Heart left ventricle (tissue), 16 donors: ENCODE results near the gene GLYAT. TPM values are rescaled to one million over a fixed set of nuclear protein-coding genes. Genes with fewer than 3 reads are reported as not detected.

Experiments
- ATAC-seq, 4 donors: fragments of 200-7000 bp; cut with Tn5 transposase; one replicate each; pipeline ENCODE4 v1.9.1; 2020 to 2022; ENCODE audit warnings: moderate library complexity in 4 of 4, mild to moderate bottlenecking in 3 of 4, moderate number of reproducible peaks in 1 of 4
- DNase-seq, 5 donors: peaks; one replicate each; pipeline ENCODE4 v3.0.0-alpha.2; 2020
- H3K27ac ChIP-seq, 12 donors: fragments of 200-600 bp; sonication (generic) in 4 of 12; one replicate each; pipeline versions ENCODE4 v1.5.0 to v1.8.0; 2016 to 2022; ENCODE audit warnings: mild to moderate bottlenecking in 2 of 12
- H3K27me3 ChIP-seq, 9 donors: fragments of 200-600 bp; sonication (generic) in 2 of 9; one replicate each; pipeline versions ENCODE4 v1.5.1 to v1.8.0; 2016 to 2022; ENCODE audit warnings: mild to moderate bottlenecking in 3 of 9
- H3K36me3 ChIP-seq, 9 donors: fragments of 200-600 bp; sonication (generic) in 2 of 9; one replicate each; pipeline versions ENCODE4 v1.5.0 to v1.8.0; 2018 to 2022; ENCODE audit warnings: mild to moderate bottlenecking in 2 of 9
- H3K4me1 ChIP-seq, 12 donors: fragments of 200-600 bp; sonication (generic) in 4 of 12; one replicate each; pipeline versions ENCODE4 v1.5.0 to v1.8.0; 2016 to 2022; ENCODE audit warnings: mild to moderate bottlenecking in 3 of 12
- H3K4me3 ChIP-seq, 12 donors: fragments of 200-600 bp; sonication (generic) in 4 of 12; one replicate each; pipeline versions ENCODE4 v1.5.0 to v1.8.0; 2017 to 2022; ENCODE audit warnings: mild to moderate bottlenecking in 9 of 12, moderate library complexity in 4 of 12
- H3K9me3 ChIP-seq, 12 donors: fragments of 200-600 bp; sonication (generic) in 4 of 12; one replicate each; pipeline versions ENCODE4 v1.5.0 to v1.8.0; 2016 to 2022; ENCODE audit warnings: mild to moderate bottlenecking in 1 of 12
- POLR2A ChIP-seq, 2 donors: fragments of 450-650 bp; IDR thresholded peaks; one replicate each; pipeline ENCODE4 v1.6.1; 2017; ENCODE audit warnings: antibody characterized with exemption in 2 of 2, mild to moderate bottlenecking in 2 of 2, moderate library complexity in 2 of 2
- WGBS, 4 donors: extraction: QIAGEN DNeasy Blood & Tissue Kit in 2 of 4; methylation state at CpG; one replicate each; pipeline versions ENCODE4 v1.1.5 to v1.1.7; 2013 to 2018; 5-methylcytosine and 5-hydroxymethylcytosine counted together
- intact Hi-C, 10 donors: fragments of 100-400 bp; cut with DNase I; formaldehyde crosslinking; loops; one replicate each; pipeline versions ENCODE4 v1.11.1 to v1.14.2; 2022
- polyA plus RNA-seq, 2 donors: library from polyadenylated mRNA; stranded (reverse); fragments of 200-250 nt; gene quantifications; one replicate each; pipeline ENCODE4 v1.2.3, GENCODE V29; 2013
- total RNA-seq, 9 donors: library from RNA; depleted of rRNA in 2 of 9; stranded (reverse); fragments of >200 nt in 2 of 9; fragmentation: NEBNext Ultra II Directional in 3 of 9; extraction: Animal tissue kit (Norgen Biotek cat#: 25700) in 3 of 9; gene quantifications; one replicate each; pipeline versions ENCODE4 v1.1.0 to v1.2.4, GENCODE V29; 2016 to 2023
- TF ChIP-seq, protein P1 (sequence below), 12 donors: fragments of 200-600 bp; sonication (generic) in 4 of 12; IDR thresholded peaks; one replicate each; pipeline versions ENCODE4 v1.5.0 to v1.8.0; 2018 to 2022; ENCODE audit warnings: antibody characterized with exemption in 12 of 12, mild to moderate bottlenecking in 5 of 12
- donor health status: ischemic (EF 13 %, LVEDD 7.1; RV severe dilation, severe dysfunction).
- donor health status: healthy with polysubstance abuse.
- donor health status: DM: no; HTN: yes; CAD: no.
- donor health status: DM: no; HTN: no; CAD: no.
- donor health status: ischemic (EF 25% LVEDD 6.9; RV normal size, moderate dysfunction).
- donor health status: ischemic (EF 25% LVEDD 5.7; RV mildly dilated, moderate dysfunction).
- donor health status: healthy.
- donor health status: DM: yes; HTN: yes; CAD: no.
- donor health status: ischemic (EF 35%, LVEDD 5.7; RV mildly dilated, moderate dysfunction).
- donor health status: nonischemic (EF 11% LVEDD 7.7; RV severe dilation, severe dysfunction).
- donor health status: DM: yes; HTN: yes; CAD: no.
- donor health status: PGD.
- donor health status: ischemic (EF 29% LVEDD 5.4; RV normal size, mild dysfunction).
- donor health status: nonischemic (EF 23%, LVEDD 6.1; RV moderate dilation, normal function).

Gene GLYAT
- total and polyA plus RNA-seq, 11 donors, result 0.15 to 2.7 (median 0.27) TPM; not detected in 7

DNA sequence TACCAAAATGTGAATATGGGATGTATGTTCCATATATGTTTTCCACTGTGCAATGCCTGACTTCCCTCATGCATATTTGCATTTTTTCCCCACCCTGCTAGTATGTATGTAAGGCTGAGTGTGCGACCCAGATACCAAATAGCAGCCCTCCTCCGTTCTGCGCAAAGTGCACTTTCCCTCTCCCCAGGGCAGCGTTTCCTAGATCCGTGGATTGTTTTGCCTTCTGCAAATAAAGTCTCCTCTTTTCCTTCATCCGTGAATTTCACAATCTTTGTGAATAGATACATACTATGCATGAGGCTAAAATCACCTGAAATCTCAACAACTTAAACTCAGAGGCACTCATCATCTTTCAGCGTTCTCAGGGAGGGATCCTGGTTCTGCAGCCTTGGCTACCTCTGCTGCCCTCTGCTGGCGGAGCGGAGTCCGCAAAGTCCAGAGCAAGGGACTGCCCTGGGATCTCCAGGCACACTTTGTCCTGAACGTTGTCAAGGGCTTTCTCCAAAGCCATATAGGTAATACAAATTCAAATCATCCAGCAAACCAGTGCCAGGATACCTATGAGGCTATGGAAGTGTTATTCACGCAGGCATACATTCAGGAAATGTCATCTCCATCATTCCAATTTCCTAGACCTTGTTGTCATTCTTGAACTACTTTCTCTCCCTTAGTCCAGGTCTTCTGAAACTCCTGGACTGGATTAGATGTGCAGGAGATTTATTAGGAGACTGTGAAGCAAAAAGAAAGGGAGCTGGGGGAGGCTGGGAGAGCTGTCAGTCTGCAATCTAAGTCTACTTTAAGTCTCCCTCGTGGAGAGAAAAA lies 56.2 kb downstream of the GLYAT start:
- DNase-seq, result peak; percentile 67 to 87 (median 73)
- intact Hi-C loops, result loop anchor here in 7 of 10 donors (1.0 to 10.0 kb wide), 6 partner anchors 98 to 109 kb away; partner anchors contain the start of genes LPXN (in 3 of the 7) and ZFP91 (in 3 of the 7)
- H3K4me1 ChIP-seq, result no peaks in the 10 kb centered on the region
- H3K9me3 ChIP-seq, result no peaks in the 10 kb centered on the region
- H3K4me3 ChIP-seq, result no peak overlapping the region
- no peak overlapping the region for H3K27ac ChIP-seq
- WGBS, 4 donors, result 38 to 40% (median 38%) methylated on average over 13 of the region's 13 CpGs
- H3K27me3 ChIP-seq, result peaks cover 0 to 19% (median 3%) of the 10 kb centered on the region in 9 donors
- H3K36me3 ChIP-seq, result no peaks in the 10 kb centered on the region
- peak; percentile 88 to 93 (median 91) for ATAC-seq
- TF ChIP-seq, protein P1, sequence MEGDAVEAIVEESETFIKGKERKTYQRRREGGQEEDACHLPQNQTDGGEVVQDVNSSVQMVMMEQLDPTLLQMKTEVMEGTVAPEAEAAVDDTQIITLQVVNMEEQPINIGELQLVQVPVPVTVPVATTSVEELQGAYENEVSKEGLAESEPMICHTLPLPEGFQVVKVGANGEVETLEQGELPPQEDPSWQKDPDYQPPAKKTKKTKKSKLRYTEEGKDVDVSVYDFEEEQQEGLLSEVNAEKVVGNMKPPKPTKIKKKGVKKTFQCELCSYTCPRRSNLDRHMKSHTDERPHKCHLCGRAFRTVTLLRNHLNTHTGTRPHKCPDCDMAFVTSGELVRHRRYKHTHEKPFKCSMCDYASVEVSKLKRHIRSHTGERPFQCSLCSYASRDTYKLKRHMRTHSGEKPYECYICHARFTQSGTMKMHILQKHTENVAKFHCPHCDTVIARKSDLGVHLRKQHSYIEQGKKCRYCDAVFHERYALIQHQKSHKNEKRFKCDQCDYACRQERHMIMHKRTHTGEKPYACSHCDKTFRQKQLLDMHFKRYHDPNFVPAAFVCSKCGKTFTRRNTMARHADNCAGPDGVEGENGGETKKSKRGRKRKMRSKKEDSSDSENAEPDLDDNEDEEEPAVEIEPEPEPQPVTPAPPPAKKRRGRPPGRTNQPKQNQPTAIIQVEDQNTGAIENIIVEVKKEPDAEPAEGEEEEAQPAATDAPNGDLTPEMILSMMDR (IDR thresholded peaks at IDR 0.05), result peak; percentile 83 to 98 (median 90)
- no peak for TF ChIP-seq POLR2A (IDR thresholded peaks at IDR 0.05)

DNA sequence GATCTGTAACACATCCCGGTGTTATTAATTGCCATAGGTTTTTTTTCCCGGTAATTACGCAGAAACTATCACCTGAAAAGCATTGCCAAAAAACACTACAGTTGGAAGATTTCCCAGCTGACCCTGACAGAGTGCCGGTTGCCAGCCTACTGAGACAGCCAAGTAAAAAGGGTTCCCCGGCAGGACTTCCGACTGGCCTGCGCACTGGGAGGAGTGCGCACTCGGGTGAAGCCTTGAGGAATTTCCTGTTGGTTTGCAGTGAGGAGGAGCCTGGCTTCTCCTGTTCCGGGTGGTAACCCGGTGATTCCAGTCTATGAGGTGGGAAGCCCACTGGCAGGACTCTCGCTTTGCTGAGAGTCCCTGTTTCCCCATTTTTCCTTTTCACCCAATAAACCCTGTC lies 57.1 kb downstream of the GLYAT start:
- DNase-seq, result no peak

DNA sequence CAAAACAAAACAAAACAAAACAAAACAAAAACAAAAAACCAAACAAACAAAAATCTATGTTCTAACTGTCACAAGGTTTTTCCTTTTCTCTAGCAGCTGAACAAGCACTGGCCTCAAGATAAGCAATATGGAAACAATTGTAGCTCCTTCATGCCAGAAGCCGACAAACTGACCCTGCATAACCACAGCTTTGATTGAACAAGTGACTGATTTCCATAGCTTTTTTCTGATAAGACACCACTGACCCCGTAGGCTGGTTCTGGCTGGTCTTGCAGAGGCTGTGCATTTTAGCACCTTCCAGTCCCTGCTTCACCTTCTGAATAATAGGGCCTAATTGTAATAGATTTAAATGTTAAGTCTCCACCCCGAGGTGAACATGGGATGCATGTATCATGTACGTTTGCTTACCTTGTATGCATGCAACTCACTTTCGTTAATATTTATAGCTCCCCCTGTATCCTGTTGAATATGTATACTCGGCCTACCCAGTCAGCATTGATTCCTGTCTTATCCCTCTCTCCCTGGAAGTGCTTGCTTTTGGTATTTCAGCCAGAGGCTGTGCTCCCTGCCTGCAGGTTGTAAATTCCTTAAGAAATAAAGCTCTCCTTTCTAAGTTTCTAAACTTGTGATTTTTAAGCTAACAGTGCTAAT lies 59.6 kb downstream of the GLYAT start:
- Histone ChIP-seq H3K27ac (no peak overlapping the region), H3K4me1 (no peaks in the 10 kb centered on the region), H3K9me3 (no peaks in the 10 kb centered on the region), H3K4me3 (no peak overlapping the region), H3K27me3 (peaks cover 0 to 7% (median 0%) of the 10 kb centered on the region in 9 donors), H3K36me3 (no peaks in the 10 kb centered on the region)
- 60 to 69% (median 64%) methylated on average over 6 of the region's 6 CpGs for WGBS, 4 donors
- ATAC-seq (no peak), DNase-seq (no peak)
- no peak for TF ChIP-seq POLR2A (IDR thresholded peaks at IDR 0.05)
- TF ChIP-seq, protein P1 (IDR thresholded peaks at IDR 0.05), result no peak
- intact Hi-C loops, result loop anchor here in 2 of 10 donors (5.0 to 10.0 kb wide), 2 partner anchors 105 to 113 kb away; no protein-coding TSS in a partner anchor

More for the DNA sequence above, 57.1 kb downstream of the GLYAT start:
- 64 to 81% (median 72%) methylated on average over 12 of the region's 12 CpGs for WGBS, 4 donors
- no peak for ATAC-seq
- H3K36me3 ChIP-seq, result no peaks in the 10 kb centered on the region
- no peak overlapping the region for H3K27ac ChIP-seq
- H3K4me3 ChIP-seq, result no peak overlapping the region
- H3K27me3 ChIP-seq, result peaks cover 0 to 10% (median 0%) of the 10 kb centered on the region in 9 donors
- no peaks in the 10 kb centered on the region for H3K9me3 ChIP-seq
- TF ChIP-seq POLR2A (IDR thresholded peaks at IDR 0.05), result no peak
- TF ChIP-seq, protein P1 (IDR thresholded peaks at IDR 0.05), result no peak
- no peaks in the 10 kb centered on the region for H3K4me1 ChIP-seq
- intact Hi-C loops, result loop anchor here in 8 of 10 donors (1.0 to 10.0 kb wide), 6 partner anchors 97 to 110 kb away; partner anchors contain the start of genes LPXN (in 3 of the 8) and ZFP91 (in 3 of the 8)
